ENCODE measurements around the gene TEAD1.

TEAD1 gene

DNA sequence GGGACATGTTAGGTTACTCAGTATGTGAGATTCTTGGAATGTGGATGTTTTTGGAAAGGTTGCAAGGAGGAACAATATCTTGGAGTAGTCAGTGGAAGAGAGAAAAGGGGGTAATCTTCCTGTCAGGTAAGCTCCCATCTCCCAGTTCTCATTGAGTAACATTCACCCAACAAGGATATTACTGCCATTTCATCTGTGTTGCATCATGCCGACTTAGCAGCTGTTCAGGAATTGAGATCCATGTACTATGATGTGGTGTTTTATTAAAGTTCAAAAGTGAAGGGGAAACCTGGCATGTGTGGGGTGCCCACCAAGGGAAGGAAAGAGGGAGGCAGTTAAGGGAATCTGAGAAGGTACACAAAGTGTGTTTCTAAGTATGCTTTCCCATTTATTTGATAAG is 276.4 kb downstream of the TEAD1 start:
- DNase-seq, result no peak
- Histone ChIP-seq H3K4me1 (no peaks in the 10 kb centered on the region), H3K9me3 (no peaks in the 10 kb centered on the region), H3K36me3 (no peaks in the 10 kb centered on the region), H3K4me3 (ENCODE audit: low read depth, low read length) (no peak overlapping the region), H3K27me3 (no peaks in the 10 kb centered on the region)
- TF ChIP-seq, protein P1, sequence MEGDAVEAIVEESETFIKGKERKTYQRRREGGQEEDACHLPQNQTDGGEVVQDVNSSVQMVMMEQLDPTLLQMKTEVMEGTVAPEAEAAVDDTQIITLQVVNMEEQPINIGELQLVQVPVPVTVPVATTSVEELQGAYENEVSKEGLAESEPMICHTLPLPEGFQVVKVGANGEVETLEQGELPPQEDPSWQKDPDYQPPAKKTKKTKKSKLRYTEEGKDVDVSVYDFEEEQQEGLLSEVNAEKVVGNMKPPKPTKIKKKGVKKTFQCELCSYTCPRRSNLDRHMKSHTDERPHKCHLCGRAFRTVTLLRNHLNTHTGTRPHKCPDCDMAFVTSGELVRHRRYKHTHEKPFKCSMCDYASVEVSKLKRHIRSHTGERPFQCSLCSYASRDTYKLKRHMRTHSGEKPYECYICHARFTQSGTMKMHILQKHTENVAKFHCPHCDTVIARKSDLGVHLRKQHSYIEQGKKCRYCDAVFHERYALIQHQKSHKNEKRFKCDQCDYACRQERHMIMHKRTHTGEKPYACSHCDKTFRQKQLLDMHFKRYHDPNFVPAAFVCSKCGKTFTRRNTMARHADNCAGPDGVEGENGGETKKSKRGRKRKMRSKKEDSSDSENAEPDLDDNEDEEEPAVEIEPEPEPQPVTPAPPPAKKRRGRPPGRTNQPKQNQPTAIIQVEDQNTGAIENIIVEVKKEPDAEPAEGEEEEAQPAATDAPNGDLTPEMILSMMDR (IDR thresholded peaks at IDR 0.05; ENCODE audit: low read depth, low read length), result no peak

- Histone ChIP-seq H3K4me1 (no peaks in the 10 kb centered on the region), H3K27me3 (no peaks in the 10 kb centered on the region), H3K4me3 (ENCODE audit: low read depth, low read length) (no peak overlapping the region), H3K9me3 (no peaks in the 10 kb centered on the region), H3K36me3 (no peaks in the 10 kb centered on the region)
- TF ChIP-seq, protein P1 (IDR thresholded peaks at IDR 0.05; ENCODE audit: low read depth, low read length), result no peak
- DNase-seq, result no peak
Observed at GRCh38 chr11:12951376-12951775, 277.2 kb downstream of the TEAD1 start.

DNA sequence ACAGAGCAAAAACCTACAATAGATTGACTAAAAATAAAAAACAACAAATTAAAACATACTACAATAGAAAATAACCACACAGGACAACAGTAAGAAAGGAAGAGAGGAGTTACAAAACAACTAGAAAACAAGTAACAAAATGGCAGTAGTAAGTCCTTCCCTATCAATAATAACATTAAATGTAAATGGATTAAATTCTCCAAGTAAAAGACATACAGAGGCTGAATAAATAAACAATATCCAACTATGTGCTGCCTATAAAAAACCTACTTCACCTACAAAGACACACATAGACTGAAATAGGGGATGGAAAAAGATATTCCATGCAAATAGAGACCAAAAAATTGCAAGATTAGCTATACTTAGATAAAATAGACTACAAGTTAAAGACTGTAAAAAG is 277.9 kb downstream of the TEAD1 start:
- no peak overlapping the region for H3K4me3 ChIP-seq (ENCODE audit: low read depth, low read length)
- TF ChIP-seq, protein P1 (IDR thresholded peaks at IDR 0.05; ENCODE audit: low read depth, low read length), result no peak

DNA sequence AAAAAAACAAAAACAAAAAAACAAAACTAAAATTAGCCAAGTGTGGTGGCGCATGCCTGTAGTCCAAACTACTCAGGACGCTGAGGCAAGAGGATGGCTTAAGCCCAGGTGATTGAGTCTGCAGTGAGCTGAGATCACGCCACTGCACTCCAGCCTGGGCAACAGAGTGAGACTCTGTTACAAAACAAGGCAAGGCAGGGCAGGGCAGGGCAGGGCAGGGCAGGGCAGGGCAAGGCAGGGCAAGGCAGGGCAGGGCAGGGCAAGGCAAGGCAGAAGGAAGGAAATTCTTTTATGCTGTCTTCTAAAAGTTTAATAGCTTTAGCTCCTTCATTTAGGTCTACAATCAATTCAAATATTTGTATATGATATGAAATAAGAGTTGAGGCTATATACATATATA is 284.8 kb downstream of the TEAD1 start:
- TF ChIP-seq, protein P1 (IDR thresholded peaks at IDR 0.05; ENCODE audit: low read depth, low read length), result no peak
- Histone ChIP-seq H3K4me3 (ENCODE audit: low read depth, low read length) (no peak overlapping the region), H3K9me3 (no peaks in the 10 kb centered on the region), H3K27me3 (no peaks in the 10 kb centered on the region), H3K36me3 (no peaks in the 10 kb centered on the region), H3K4me1 (no peaks in the 10 kb centered on the region)
- DNase-seq, result no peak

More for the DNA sequence above, 277.9 kb downstream of the TEAD1 start:
- no peak for DNase-seq
- H3K36me3 ChIP-seq, result no peaks in the 10 kb centered on the region
- H3K9me3 ChIP-seq, result no peaks in the 10 kb centered on the region
- H3K4me1 ChIP-seq, result no peaks in the 10 kb centered on the region
- H3K27me3 ChIP-seq, result no peaks in the 10 kb centered on the region

DNA sequence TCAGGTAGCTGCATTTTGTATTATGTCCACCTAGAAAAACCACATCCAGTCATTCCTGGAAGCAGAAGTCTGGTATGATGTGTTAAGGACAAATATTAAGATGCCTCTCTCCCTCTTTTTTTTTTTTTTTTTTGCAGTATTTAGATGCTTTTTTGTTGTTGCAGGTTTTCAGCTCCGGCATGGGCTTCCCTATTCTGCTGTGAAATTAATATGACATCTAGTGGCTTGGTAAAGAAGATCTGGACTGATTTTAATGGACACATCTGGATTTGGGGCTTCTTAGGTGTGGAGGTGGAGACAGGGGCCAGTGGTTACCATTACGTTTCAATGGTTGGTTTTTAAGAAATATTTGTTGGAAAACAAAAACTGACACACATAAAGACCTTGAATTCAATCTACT is 287.4 kb downstream of the TEAD1 start:
- H3K4me3 ChIP-seq (ENCODE audit: low read depth, low read length), result no peak overlapping the region
- no peaks in the 10 kb centered on the region for H3K27me3 ChIP-seq
- H3K9me3 ChIP-seq, result no peaks in the 10 kb centered on the region
- DNase-seq, result no peak
- no peaks in the 10 kb centered on the region for H3K4me1 ChIP-seq
- TF ChIP-seq, protein P1 (IDR thresholded peaks at IDR 0.05; ENCODE audit: low read depth, low read length), result 0 out of 2 replicates have a peak, but pooled peaks have one; percentile 15
- no peaks in the 10 kb centered on the region for H3K36me3 ChIP-seq

- H3K27me3 ChIP-seq, result no peaks in the 10 kb centered on the region
- H3K4me1 ChIP-seq, result no peaks in the 10 kb centered on the region
- H3K9me3 ChIP-seq, result no peaks in the 10 kb centered on the region
- H3K36me3 ChIP-seq, result no peaks in the 10 kb centered on the region
- H3K4me3 ChIP-seq (ENCODE audit: low read depth, low read length), result no peak overlapping the region
- no peak for DNase-seq
- TF ChIP-seq, protein P1 (IDR thresholded peaks at IDR 0.05; ENCODE audit: low read depth, low read length), result no peak
Observed at GRCh38 chr11:12962306-12962705, 288.1 kb downstream of the TEAD1 start.

All from BE2C (cell line).